NB4 (cell line): Measurements from ENCODE around the gene PLEKHA6.

Source experiments
- DNase-seq: peaks from one replicate; pipeline ENCODE4 v3.0.0; 2010; ENCODE audit warnings: low read depth
- H3K4me3 ChIP-seq: one replicate; pipeline ENCODE4 v1.5.1; 2011; ENCODE audit warnings: mild to moderate bottlenecking, low read depth, low read length, moderate library complexity
- CTCF ChIP-seq: IDR thresholded peaks from one replicate; pipeline ENCODE4 v1.5.1; 2012; ENCODE audit warnings: low read depth, low read length
- MYC ChIP-seq: IDR thresholded peaks from 2 replicates; pipeline ENCODE4 v1.6.1; 2011; ENCODE audit warnings: low read depth, low read length
- POLR2A ChIP-seq: IDR thresholded peaks from 2 replicates; pipeline ENCODE4 v1.6.1; 2011; ENCODE audit warnings: mild to moderate bottlenecking; ENCODE audit not compliant: insufficient read length; ENCODE audit errors: extremely low read depth
- TF ChIP-seq, protein P1 (sequence below): IDR thresholded peaks from 2 replicates; pipeline ENCODE4 v1.6.1; 2011; ENCODE audit warnings: low read depth, low read length

Gene PLEKHA6

DNA sequence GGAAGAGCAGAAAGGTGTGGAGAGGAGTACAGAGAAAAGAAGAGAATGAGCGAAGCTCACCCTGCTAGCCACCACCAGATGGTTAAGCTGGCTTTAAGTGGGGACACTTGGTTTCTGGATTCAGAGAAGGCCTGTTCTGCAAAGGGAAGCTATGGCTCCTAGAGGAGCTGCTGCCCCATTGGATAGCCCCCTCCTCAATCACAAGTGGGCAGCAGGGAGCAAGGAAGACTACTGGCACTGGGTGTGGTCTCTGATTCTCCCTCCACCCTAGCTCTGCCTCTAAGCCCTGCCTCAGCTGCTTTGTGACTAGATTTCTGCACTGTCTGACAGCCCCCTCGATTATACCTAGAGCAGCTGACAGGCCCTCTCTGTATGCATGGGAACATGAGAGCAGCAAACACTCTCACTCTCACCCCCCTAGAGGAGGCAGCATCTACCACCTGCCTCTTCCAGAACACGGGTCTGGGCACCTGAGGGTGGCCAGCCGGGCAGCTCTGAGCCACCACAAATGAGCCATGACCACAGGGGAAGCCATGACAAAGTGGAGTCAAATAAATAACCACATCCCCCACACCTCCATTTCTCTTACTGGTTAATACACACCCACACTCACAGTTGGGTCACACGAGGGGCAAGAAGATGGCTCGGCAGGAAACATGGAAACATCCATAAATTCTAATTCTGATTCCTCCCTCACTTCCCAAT, 13.6 kb downstream of the PLEKHA6 start:
- no peak for TF ChIP-seq POLR2A
- TF ChIP-seq MYC = no peak
- no peak for TF ChIP-seq CTCF
- TF ChIP-seq, protein P1, sequence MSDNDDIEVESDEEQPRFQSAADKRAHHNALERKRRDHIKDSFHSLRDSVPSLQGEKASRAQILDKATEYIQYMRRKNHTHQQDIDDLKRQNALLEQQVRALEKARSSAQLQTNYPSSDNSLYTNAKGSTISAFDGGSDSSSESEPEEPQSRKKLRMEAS = no peak
- no peak for DNase-seq
- H3K4me3 ChIP-seq = no peak overlapping the region

DNA sequence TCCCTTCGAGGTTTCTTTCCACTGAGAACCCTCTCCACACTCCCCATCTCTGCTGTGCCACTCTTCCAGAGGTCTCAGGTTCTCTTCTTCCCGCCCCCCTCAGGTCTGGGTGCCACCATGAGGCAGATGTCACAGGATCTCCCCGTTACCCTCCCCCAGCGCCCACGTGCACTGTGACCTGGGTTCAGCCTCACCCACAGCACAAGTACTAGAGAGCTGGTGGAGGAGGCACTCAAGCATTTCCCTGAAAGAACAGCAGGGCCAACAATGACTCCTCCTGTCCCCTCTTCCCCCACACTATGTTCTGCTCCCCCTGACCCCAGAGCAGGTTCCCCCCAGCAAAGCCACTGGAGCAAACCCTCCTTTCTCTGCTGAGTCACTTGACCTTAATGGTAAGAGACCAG, 14.3 kb downstream of the PLEKHA6 start:
- DNase-seq = no peak
- no peak overlapping the region for H3K4me3 ChIP-seq

GRCh38 chr1:204344665-204345355, 14.9 kb downstream of the PLEKHA6 start:
- no peak for TF ChIP-seq CTCF
- TF ChIP-seq MYC = no peak
- TF ChIP-seq POLR2A = no peak
- TF ChIP-seq, protein P1 = no peak
- no peak overlapping the region for H3K4me3 ChIP-seq
- DNase-seq = no peak

More for the DNA sequence above, 14.3 kb downstream of the PLEKHA6 start:
- no peak for TF ChIP-seq CTCF
- TF ChIP-seq, protein P1 = no peak
- no peak for TF ChIP-seq MYC

DNA sequence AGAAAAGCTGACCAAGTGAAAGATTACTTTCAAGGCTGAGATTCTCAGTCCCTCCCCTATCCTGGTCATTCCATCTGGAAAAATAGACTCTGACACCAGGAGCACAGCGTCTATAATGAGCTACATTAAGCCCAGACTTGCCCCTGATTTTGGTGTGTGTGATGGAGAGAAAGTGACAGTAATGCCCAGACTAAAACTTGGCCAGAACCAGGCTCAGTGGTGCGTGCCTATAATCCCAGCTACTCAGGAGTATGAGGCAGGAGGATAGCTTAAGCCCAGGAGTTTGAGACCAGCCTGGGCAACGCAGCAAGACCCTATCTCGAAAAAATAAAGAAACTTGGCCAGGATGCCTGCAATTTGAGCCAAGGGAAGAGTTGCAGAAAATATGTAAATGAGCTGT, 15.9 kb downstream of the PLEKHA6 start:
- no peak overlapping the region for H3K4me3 ChIP-seq
- DNase-seq = no peak
- TF ChIP-seq, protein P1 = no peak
- TF ChIP-seq CTCF = no peak
- TF ChIP-seq POLR2A = no peak
- TF ChIP-seq MYC = no peak

- H3K4me3 ChIP-seq = no peak overlapping the region
- no peak for DNase-seq
- no peak for TF ChIP-seq MYC
- no peak for TF ChIP-seq CTCF
- TF ChIP-seq POLR2A = no peak
- TF ChIP-seq, protein P1 = no peak
Observed at GRCh38 chr1:204343247-204343646, 16.5 kb downstream of the PLEKHA6 start.
